H1 (cell line): ENCODE measurements around the gene CDH1. TPM values are rescaled to one million over a fixed set of nuclear protein-coding genes. Genes with fewer than 3 reads are reported as not detected.

Experiments used
- CTCF ChIA-PET: fragments of 300-600 bp; sonication (Branson Sonifier 250); formaldehyde crosslinking; loops from one replicate; lab custom pipeline; 2021; ENCODE audit not compliant: partially characterized antibody; lab: Charles Lee
- POLR2A ChIA-PET: fragments of 300-600 bp; sonication (Branson Sonifier 250); formaldehyde crosslinking; loops from one replicate; lab custom pipeline; 2021; ENCODE audit warnings: inconsistent platforms; ENCODE audit not compliant: partially characterized antibody; lab: Charles Lee
- DNase-seq, 2 experiments: peaks; one replicate each; pipeline versions ENCODE4 v3.0.0 to v3.0.0-alpha.2; 2010 to 2022; ENCODE audit warnings: low spot score in 2 of 2, low read depth in 1 of 2, mixed read lengths in 1 of 2
- FAIRE-seq: peaks from 2 replicates; lab custom pipeline; 2011; peaks lifted over from hg19 to GRCh38; lab: Jason Lieb, UNC
- H2AFZ ChIP-seq: 2 replicates; pipeline ENCODE4 v1.8.1; 2012; ENCODE audit warnings: low read length, inconsistent platforms
- H2AK5ac ChIP-seq: 2 replicates; pipeline ENCODE4 v1.6.1; 2013; ENCODE audit warnings: low read depth, low read length
- H2BK120ac ChIP-seq: replicated peaks from 2 replicates; pipeline ENCODE3; 2013; ENCODE audit warnings: low read depth, low read length, inconsistent platforms
- H2BK12ac ChIP-seq: 2 replicates; pipeline ENCODE4 v1.6.1; 2013; ENCODE audit warnings: low read depth, low read length
- H2BK15ac ChIP-seq: 2 replicates; pipeline ENCODE4 v1.6.1; 2013; ENCODE audit warnings: low read length
- H2BK20ac ChIP-seq: 2 replicates; pipeline ENCODE4 v1.6.1; 2013; ENCODE audit warnings: low read length
- H2BK5ac ChIP-seq: 2 replicates; pipeline ENCODE4 v1.6.1; 2013; ENCODE audit warnings: low read depth, low read length
- H3K14ac ChIP-seq: 2 replicates; pipeline ENCODE4 v1.6.1; 2013; ENCODE audit warnings: inconsistent platforms; ENCODE audit not compliant: insufficient read length
- H3K18ac ChIP-seq: 2 replicates; pipeline ENCODE4 v1.6.1; 2013; ENCODE audit warnings: low read length; ENCODE audit errors: extremely low read depth
- H3K23ac ChIP-seq: 2 replicates; pipeline ENCODE4 v1.6.1; 2013; ENCODE audit warnings: inconsistent platforms; ENCODE audit not compliant: insufficient read length
- H3K23me2 ChIP-seq: 2 replicates; pipeline ENCODE4 v1.6.1; 2013; ENCODE audit warnings: low read depth, low read length
- H3K27ac ChIP-seq: 2 replicates; pipeline ENCODE4 v1.6.1; 2011; ENCODE audit warnings: low read depth, low read length, inconsistent platforms
- H3K27me3 ChIP-seq, 4 experiments: replicated peaks in 1 of 4; 1 replicate in 1 of 4; 2 replicates in 3 of 4; pipeline versions ENCODE4 v1.6.1 to v1.8.1; 2011 to 2013; ENCODE audit warnings: low read length in 3 of 4, mild to moderate bottlenecking in 3 of 4, inconsistent platforms in 2 of 4, mixed read lengths in 2 of 4, moderate library complexity in 1 of 4; ENCODE audit not compliant: control insufficient read depth in 3 of 4, insufficient read depth in 3 of 4; ENCODE audit errors: extremely low read depth in 1 of 4
- H3K36me3 ChIP-seq, 4 experiments: 2 replicates each; pipeline versions ENCODE4 v1.6.1 to v1.8.1; 2011 to 2013; ENCODE audit warnings: mild to moderate bottlenecking in 4 of 4, low read length in 3 of 4, moderate library complexity in 2 of 4, control low read depth in 1 of 4, inconsistent platforms in 1 of 4; ENCODE audit not compliant: insufficient read depth in 4 of 4, control insufficient read depth in 2 of 4
- H3K4ac ChIP-seq: replicated peaks from 2 replicates; pipeline ENCODE3; 2013; ENCODE audit warnings: low read length, low read depth, mixed read lengths, inconsistent platforms; ENCODE audit not compliant: insufficient read length
- H3K4me1 ChIP-seq, 4 experiments: replicated peaks in 1 of 4; 1 replicate in 1 of 4; 2 replicates in 3 of 4; pipeline versions ENCODE4 v1.6.1 to v1.8.1; 2011 to 2013; ENCODE audit warnings: low read length in 3 of 4, inconsistent platforms in 2 of 4, mixed read lengths in 1 of 4; ENCODE audit not compliant: insufficient read depth in 4 of 4, control insufficient read depth in 3 of 4
- H3K4me2 ChIP-seq, 2 experiments: 2 replicates each; pipeline versions ENCODE4 v1.6.1 to v1.8.1; 2011 to 2013; ENCODE audit warnings: low read depth in 2 of 2, low read length in 2 of 2, control low read depth in 1 of 2, inconsistent platforms in 1 of 2, mild to moderate bottlenecking in 1 of 2; ENCODE audit not compliant: insufficient read depth in 1 of 2
- H3K4me3 ChIP-seq, 4 experiments: fragments of 200-600, 300-600 bp in 1 of 4; sonication (generic), shearing (Covaris generic), sonication (Bioruptor Twin) in 1 of 4; 2 replicates each; pipeline versions ENCODE4 v1.5.1 to v1.8.1; 2011 to 2016; ENCODE audit warnings: low read length in 4 of 4, low read depth in 3 of 4, control low read depth in 2 of 4, inconsistent platforms in 2 of 4, mild to moderate bottlenecking in 2 of 4, mixed read lengths in 1 of 4, moderate library complexity in 1 of 4; ENCODE audit not compliant: insufficient read depth in 2 of 4; ENCODE audit errors: extremely low read depth in 1 of 4
- H3K56ac ChIP-seq: replicated peaks from 2 replicates; pipeline ENCODE3; 2013; ENCODE audit warnings: low read depth, mild to moderate bottlenecking, mixed read lengths, low read length, inconsistent platforms; ENCODE audit not compliant: insufficient read length
- H3K79me1 ChIP-seq: 2 replicates; pipeline ENCODE4 v1.6.1; 2013; ENCODE audit warnings: low read depth, low read length, control low read depth
- H3K79me2 ChIP-seq, 2 experiments: 2 replicates each; pipeline versions ENCODE4 v1.6.1 to v1.8.1; 2012 to 2013; ENCODE audit warnings: low read length in 2 of 2, mild to moderate bottlenecking in 2 of 2, inconsistent platforms in 1 of 2; ENCODE audit not compliant: insufficient read depth in 2 of 2, control insufficient read depth in 1 of 2
- H3K9ac ChIP-seq, 4 experiments: replicated peaks in 1 of 4; 1 replicate in 1 of 4; 2 replicates in 3 of 4; pipeline versions ENCODE4 v1.6.1 to v1.8.1; 2011 to 2013; ENCODE audit warnings: low read depth in 3 of 4, low read length in 3 of 4, control low read depth in 2 of 4, mild to moderate bottlenecking in 2 of 4, moderate library complexity in 2 of 4, inconsistent platforms in 1 of 4; ENCODE audit errors: extremely low read depth in 1 of 4
- H3K9me3 ChIP-seq, 2 experiments: 2 replicates each; pipeline versions ENCODE4 v1.6.1 to v1.8.1; 2012 to 2013; ENCODE audit warnings: mild to moderate bottlenecking in 2 of 2, moderate library complexity in 2 of 2, control low read depth in 1 of 2, inconsistent platforms in 1 of 2, low read depth in 1 of 2, low read length in 1 of 2, mixed read lengths in 1 of 2; ENCODE audit not compliant: insufficient read depth in 2 of 2
- H4K20me1 ChIP-seq, 2 experiments: replicated peaks in 1 of 2; 2 replicates each; pipeline versions ENCODE3 to v1.8.1; 2011 to 2013; ENCODE audit warnings: inconsistent platforms in 2 of 2, low read length in 2 of 2, mild to moderate bottlenecking in 1 of 2; ENCODE audit not compliant: insufficient read depth in 2 of 2, control insufficient read depth in 1 of 2
- H4K5ac ChIP-seq: 2 replicates; pipeline ENCODE4 v1.6.1; 2013; ENCODE audit warnings: low read length, low read depth, mixed read lengths, inconsistent platforms; ENCODE audit not compliant: insufficient read length
- H4K8ac ChIP-seq: 2 replicates; pipeline ENCODE4 v1.8.0; 2013; ENCODE audit warnings: mild to moderate bottlenecking, moderate library complexity, low read length, inconsistent platforms; ENCODE audit not compliant: insufficient read depth; ENCODE audit errors: extremely low read depth
- H4K91ac ChIP-seq: replicated peaks from 2 replicates; pipeline ENCODE3; 2013; ENCODE audit warnings: low read length, mixed read lengths, inconsistent platforms; ENCODE audit not compliant: insufficient read length
- ASH2L ChIP-seq: fragments of 200-600, 300-600 bp; sonication (generic); IDR thresholded peaks from one replicate; pipeline ENCODE4 v1.7.1; 2017; ENCODE audit warnings: low read length
- EZH2 ChIP-seq: fragments of 200-600 bp; sonication (generic); IDR thresholded peaks from 2 replicates; pipeline ENCODE4 v1.7.1; 2012; ENCODE audit warnings: low read depth, mild to moderate bottlenecking, moderate library complexity, low read length, inconsistent platforms; ENCODE audit not compliant: severe bottlenecking
- MAX ChIP-seq: IDR thresholded peaks from 2 replicates; pipeline ENCODE4 v1.6.1; 2012; ENCODE audit warnings: inconsistent platforms
- POLR2AphosphoS5 ChIP-seq: IDR thresholded peaks from 2 replicates; pipeline ENCODE4 v1.6.1; 2011; ENCODE audit warnings: low read depth, low read length
- RAD21 ChIP-seq, 2 experiments: IDR thresholded peaks in 1 of 2; conservative IDR thresholded peaks in 1 of 2; 2 replicates each; pipeline ENCODE4 v1.6.1; 2011; ENCODE audit warnings: low read depth in 2 of 2, low read length in 2 of 2, improper control_type of control experiment in 1 of 2, inconsistent platforms in 1 of 2, mild to moderate bottlenecking in 1 of 2, moderate library complexity in 1 of 2
- SIN3A ChIP-seq, 2 experiments: IDR thresholded peaks in 1 of 2; conservative IDR thresholded peaks in 1 of 2; 2 replicates each; pipeline ENCODE4 v1.6.1; 2011 to 2012; ENCODE audit warnings: low read length in 2 of 2, improper control_type of control experiment in 1 of 2, low read depth in 1 of 2, mild to moderate bottlenecking in 1 of 2
- SRF ChIP-seq: IDR thresholded peaks from 2 replicates; pipeline ENCODE4 v1.6.1; 2011; ENCODE audit warnings: mild to moderate bottlenecking, low read depth, low read length, moderate library complexity
- SUZ12 ChIP-seq: fragments of 200-600 bp; sonication (generic); IDR thresholded peaks from 2 replicates; pipeline ENCODE4 v1.6.1; 2012; ENCODE audit warnings: mild to moderate bottlenecking, inconsistent platforms, low read length, moderate library complexity, mixed read lengths
- TBP ChIP-seq: IDR thresholded peaks from 2 replicates; pipeline ENCODE4 v1.6.1; 2011; ENCODE audit warnings: low read depth, low read length, improper control_type of control experiment
- TCF12 ChIP-seq: IDR thresholded peaks from 2 replicates; pipeline ENCODE4 v1.6.1; 2011; ENCODE audit warnings: low read depth, mild to moderate bottlenecking, low read length
- TEAD4 ChIP-seq: IDR thresholded peaks from 2 replicates; pipeline ENCODE4 v1.6.1; 2012; ENCODE audit warnings: low read depth, low read length, inconsistent platforms, mixed read lengths
- WGBS, 2 experiments: shearing (Covaris generic) in 1 of 2; methylation state at CpG; one replicate each; pipeline versions ENCODE4 v1.1.6 to v1.1.7; 2013 to 2015; ENCODE audit warnings: low lambda C conversion rate in 2 of 2, mixed read lengths in 2 of 2, inconsistent platforms in 1 of 2, low coverage in 1 of 2, missing lambda C conversion rate in 1 of 2; ENCODE audit not compliant: insufficient replicate concordance in 2 of 2, insufficient coverage in 1 of 2, insufficient read length in 1 of 2; ENCODE audit errors: extremely low coverage in 1 of 2, missing lambda C conversion rate in 1 of 2; 5-methylcytosine and 5-hydroxymethylcytosine counted together
- polyA plus RNA-seq, 7 experiments: library from polyadenylated mRNA; depleted of rRNA in 3 of 7; stranded (reverse) in 5 of 7; unstranded in 2 of 7; fragments of >200 nt in 5 of 7; fragments of 200-250 nt in 2 of 7; gene quantifications; 1 replicate in 5 of 7; 2 replicates in 1 of 7; 4 replicates in 1 of 7; pipeline versions ENCODE4 v1.2.1 to v1.2.3, GENCODE V29; 2011 to 2013; ENCODE audit warnings: missing spikeins in 2 of 7, mixed read lengths in 2 of 7
- total RNA-seq: library from RNA; stranded (reverse); fragmentation: NEBNext Ultra II Directional; extraction: Animal tissue kit (Norgen Biotek cat#: 25700); gene quantifications from 2 replicates; pipeline ENCODE4 v1.2.1, GENCODE V29; 2021

CDH1 gene
- total and polyA plus RNA-seq, 2 of the 8 experiments (the other 6 are each of a cell fraction or from before 2014, with no cell fraction given): 133 to 265 TPM

GRCh38 chr16:68722119-68723024 is 14.7 kb upstream of the CDH1 start:
- Histone ChIP-seq H4K20me1 (no peaks in the 10 kb centered on the region), H2BK120ac (no peak overlapping the region), H2AK5ac (no peak overlapping the region; the same call in 1 of the 2 replicates), H2BK20ac (no peak overlapping the region), H2BK12ac (no peak overlapping the region), H3K4me2 (no peak overlapping the region), H3K27ac (no peak overlapping the region), H3K79me2 (no peaks in the 10 kb centered on the region), H3K79me1 (no peaks in the 10 kb centered on the region), H4K8ac (no peak overlapping the region), H3K9ac (no peak overlapping the region), H3K56ac (no peak overlapping the region), H3K4me3 (no peak overlapping the region), H2BK5ac (no peak overlapping the region), H3K27me3 (no peaks in the 10 kb centered on the region), H3K4ac (no peak overlapping the region), H4K91ac (no peak overlapping the region), H3K23me2 (no peaks in the 10 kb centered on the region), H4K5ac (no peak overlapping the region), H3K4me1 (no peaks in the 10 kb centered on the region), H2BK15ac (no peak overlapping the region), H3K18ac (no peak overlapping the region), H3K9me3 (no peaks in the 10 kb centered on the region), H3K14ac (no peak overlapping the region), H2AFZ (no peak overlapping the region), H3K36me3 (no peaks in the 10 kb centered on the region), H3K23ac (no peak overlapping the region)
- 91% methylated on average over 12 of the region's 12 CpGs; no CpG with 5 or more reads in 1 of the 2 experiments for WGBS, 2 experiments
- ChIA-PET CTCF (interaction anchor here (0.6 to 1.6 kb wide), 9 partner anchors 8 to 132 kb away, joined by 3 to 6 read pairs (median 4); no protein-coding TSS in a partner anchor), POLR2A (interaction anchor here (0.8 to 1.0 kb wide), 4 partner anchors 9 to 16 kb away, joined by 3 read pairs; partner anchors contain the start of gene CDH1)
- FAIRE-seq (no peak), DNase-seq (no peak)
- TF ChIP-seq ASH2L (no peak), EZH2 (no peak), SRF (no peak), POLR2AphosphoS5 (no peak), TEAD4 (no peak), SIN3A (conservative IDR thresholded peaks at IDR 0.05 in 1 of 2, IDR thresholded peaks at IDR 0.05 in 1 of 2; ENCODE audit: low read depth in 1 of 2, low read length in 2 of 2) (no peak), TBP (no peak), SUZ12 (no peak), MAX (no peak), TCF12 (no peak), RAD21 (IDR thresholded peaks at IDR 0.05 in 1 of 2, conservative IDR thresholded peaks at IDR 0.05 in 1 of 2; ENCODE audit: low read depth in 2 of 2, low read length in 2 of 2) (no peak)
